Fibroblast of the aortic adventitia (primary cell): ENCODE measurements around the gene MYOF. TPM values are rescaled to one million over a fixed set of nuclear protein-coding genes. Genes with fewer than 3 reads are reported as not detected.

Experiments used
- DNase-seq: peaks from one replicate; pipeline ENCODE4 v3.0.0-alpha.2; 2010; ENCODE audit warnings: low read depth
- H3K4me3 ChIP-seq: 2 replicates; pipeline ENCODE4 v1.5.1; 2011; ENCODE audit warnings: low read depth, mild to moderate bottlenecking, control low read depth, low read length, moderate library complexity
- CTCF ChIP-seq: IDR thresholded peaks from 2 replicates; pipeline ENCODE4 v1.5.1; 2011; ENCODE audit warnings: mild to moderate bottlenecking, low read length, control low read depth, inconsistent platforms; ENCODE audit not compliant: insufficient read depth
- total RNA-seq: library from RNA; depleted of rRNA; stranded (reverse); fragments of >200 nt; gene quantifications from 2 replicates; pipeline ENCODE4 v1.2.3, GENCODE V29; 2012; ENCODE audit warnings: low replicate concordance

MYOF gene
- total RNA-seq, 1 donor, result 381 TPM

- no peak for TF ChIP-seq CTCF
- no peak overlapping the region for H3K4me3 ChIP-seq
- DNase-seq, result no peak
These were observed 144.8 kb downstream of the MYOF start for GRCh38 chr10:93337309-93337721.

- TF ChIP-seq CTCF, result no peak
- DNase-seq, result no peak
- no peak overlapping the region for H3K4me3 ChIP-seq
These were observed 145.5 kb downstream of the MYOF start for GRCh38 chr10:93336678-93337077.

- no peak for DNase-seq
- no peak overlapping the region for H3K4me3 ChIP-seq
- no peak for TF ChIP-seq CTCF
These were observed 146.0 kb downstream of the MYOF start for GRCh38 chr10:93336110-93336509.

- no peak for DNase-seq
- TF ChIP-seq CTCF, result no peak
- no peak overlapping the region for H3K4me3 ChIP-seq
These were observed 147.2 kb downstream of the MYOF start for GRCh38 chr10:93334901-93335327.

GRCh38 chr10:93334181-93334580 lies 148.0 kb downstream of the MYOF start:
- DNase-seq, result no peak
- no peak overlapping the region for H3K4me3 ChIP-seq
- TF ChIP-seq CTCF, result no peak

- no peak for TF ChIP-seq CTCF
- DNase-seq, result peak; percentile 30
These were observed 148.7 kb downstream of the MYOF start for GRCh38 chr10:93333278-93333978.

GRCh38 chr10:93330824-93331223 lies 151.3 kb downstream of the MYOF start:
- DNase-seq, result no peak
- no peak overlapping the region for H3K4me3 ChIP-seq

More at GRCh38 chr10:93333278-93333978, 148.7 kb downstream of the MYOF start:
- no peak overlapping the region for H3K4me3 ChIP-seq

More at GRCh38 chr10:93330824-93331223, 151.3 kb downstream of the MYOF start:
- no peak for TF ChIP-seq CTCF
